ENCODE results near the gene TROAP.

TROAP gene

GRCh38 chr12:49301760-49302159, 21.3 kb upstream of the TROAP start:
- TF ChIP-seq, protein P1, sequence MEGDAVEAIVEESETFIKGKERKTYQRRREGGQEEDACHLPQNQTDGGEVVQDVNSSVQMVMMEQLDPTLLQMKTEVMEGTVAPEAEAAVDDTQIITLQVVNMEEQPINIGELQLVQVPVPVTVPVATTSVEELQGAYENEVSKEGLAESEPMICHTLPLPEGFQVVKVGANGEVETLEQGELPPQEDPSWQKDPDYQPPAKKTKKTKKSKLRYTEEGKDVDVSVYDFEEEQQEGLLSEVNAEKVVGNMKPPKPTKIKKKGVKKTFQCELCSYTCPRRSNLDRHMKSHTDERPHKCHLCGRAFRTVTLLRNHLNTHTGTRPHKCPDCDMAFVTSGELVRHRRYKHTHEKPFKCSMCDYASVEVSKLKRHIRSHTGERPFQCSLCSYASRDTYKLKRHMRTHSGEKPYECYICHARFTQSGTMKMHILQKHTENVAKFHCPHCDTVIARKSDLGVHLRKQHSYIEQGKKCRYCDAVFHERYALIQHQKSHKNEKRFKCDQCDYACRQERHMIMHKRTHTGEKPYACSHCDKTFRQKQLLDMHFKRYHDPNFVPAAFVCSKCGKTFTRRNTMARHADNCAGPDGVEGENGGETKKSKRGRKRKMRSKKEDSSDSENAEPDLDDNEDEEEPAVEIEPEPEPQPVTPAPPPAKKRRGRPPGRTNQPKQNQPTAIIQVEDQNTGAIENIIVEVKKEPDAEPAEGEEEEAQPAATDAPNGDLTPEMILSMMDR (IDR thresholded peaks at IDR 0.05; ENCODE audit: low read depth, low read length, poor library complexity, severe bottlenecking): no peak
- TF ChIP-seq EZH2phosphoT487 (IDR thresholded peaks at IDR 0.05; ENCODE audit: borderline replicate concordance, low read length): no peak
- H3K4me2 ChIP-seq (ENCODE audit: low read length): peak overlapping the region; percentile 36; the same call in 1 of the 2 replicates
- H3K27ac ChIP-seq (ENCODE audit: low read depth, low read length): no peak overlapping the region
- no peak overlapping the region for H3K4me3 ChIP-seq (ENCODE audit: low read length)
- H3K9me2 ChIP-seq (replicated peaks; ENCODE audit: control insufficient read depth, low read length): no peaks in the 10 kb centered on the region
- H3K79me2 ChIP-seq (ENCODE audit: control insufficient read depth, low read length): no peaks in the 10 kb centered on the region
- peaks cover 17% of the 10 kb centered on the region for H3K4me1 ChIP-seq (ENCODE audit: control insufficient read depth, low read length)
- no peaks in the 10 kb centered on the region for H3F3A ChIP-seq (ENCODE audit: control insufficient read depth, insufficient read depth)
- no peaks in the 10 kb centered on the region for H3K36me3 ChIP-seq (ENCODE audit: control insufficient read depth, low read length)
- H3K9me3 ChIP-seq (ENCODE audit: control insufficient read depth, insufficient read depth, low read length): no peaks in the 10 kb centered on the region
- no peaks in the 10 kb centered on the region for H4K20me1 ChIP-seq (ENCODE audit: control insufficient read depth, insufficient read depth, low read depth, low read length)
- peaks cover 21% of the 10 kb centered on the region for H3K27me3 ChIP-seq (ENCODE audit: control insufficient read depth, low read length)

DNA sequence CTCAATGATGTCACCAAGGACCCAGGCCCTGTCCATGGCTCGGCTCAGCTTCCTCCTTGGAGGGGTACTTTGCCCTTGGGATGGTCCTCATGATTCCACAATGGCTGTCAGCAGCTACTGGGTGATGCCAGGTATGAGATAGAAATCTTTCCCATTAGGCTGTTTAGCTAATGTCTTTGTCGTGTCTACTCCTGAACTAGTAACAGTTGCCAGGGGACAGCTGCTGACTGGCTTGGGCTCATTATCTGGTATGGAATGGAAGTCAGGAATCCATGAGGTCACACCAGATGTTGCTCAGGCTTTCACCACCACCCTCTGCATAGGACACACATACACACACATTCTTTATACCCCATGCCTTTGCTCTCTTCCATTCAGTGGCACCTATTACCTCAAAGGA, 18.9 kb upstream of the TROAP start:
- no peaks in the 10 kb centered on the region for H3K79me2 ChIP-seq (ENCODE audit: control insufficient read depth, low read length)
- no peak overlapping the region for H3K4me2 ChIP-seq (ENCODE audit: low read length)
- H3K4me1 ChIP-seq (ENCODE audit: control insufficient read depth, low read length): peaks cover 6% of the 10 kb centered on the region
- TF ChIP-seq EZH2phosphoT487 (IDR thresholded peaks at IDR 0.05; ENCODE audit: borderline replicate concordance, low read length): no peak
- TF ChIP-seq, protein P1 (IDR thresholded peaks at IDR 0.05; ENCODE audit: low read depth, low read length, poor library complexity, severe bottlenecking): no peak
- no peaks in the 10 kb centered on the region for H4K20me1 ChIP-seq (ENCODE audit: control insufficient read depth, insufficient read depth, low read depth, low read length)
- 0 out of 2 replicates have a peak, but pooled peaks cover 10% of the 10 kb centered on the region for H3K27me3 ChIP-seq (ENCODE audit: control insufficient read depth, low read length)
- H3F3A ChIP-seq (ENCODE audit: control insufficient read depth, insufficient read depth): no peaks in the 10 kb centered on the region
- no peaks in the 10 kb centered on the region for H3K9me3 ChIP-seq (ENCODE audit: control insufficient read depth, insufficient read depth, low read length)
- no peak overlapping the region for H3K4me3 ChIP-seq (ENCODE audit: low read length)
- no peaks in the 10 kb centered on the region for H3K36me3 ChIP-seq (ENCODE audit: control insufficient read depth, low read length)
- no peak overlapping the region for H3K27ac ChIP-seq (ENCODE audit: low read depth, low read length)
- no peaks in the 10 kb centered on the region for H3K9me2 ChIP-seq (replicated peaks; ENCODE audit: control insufficient read depth, low read length)

DNA sequence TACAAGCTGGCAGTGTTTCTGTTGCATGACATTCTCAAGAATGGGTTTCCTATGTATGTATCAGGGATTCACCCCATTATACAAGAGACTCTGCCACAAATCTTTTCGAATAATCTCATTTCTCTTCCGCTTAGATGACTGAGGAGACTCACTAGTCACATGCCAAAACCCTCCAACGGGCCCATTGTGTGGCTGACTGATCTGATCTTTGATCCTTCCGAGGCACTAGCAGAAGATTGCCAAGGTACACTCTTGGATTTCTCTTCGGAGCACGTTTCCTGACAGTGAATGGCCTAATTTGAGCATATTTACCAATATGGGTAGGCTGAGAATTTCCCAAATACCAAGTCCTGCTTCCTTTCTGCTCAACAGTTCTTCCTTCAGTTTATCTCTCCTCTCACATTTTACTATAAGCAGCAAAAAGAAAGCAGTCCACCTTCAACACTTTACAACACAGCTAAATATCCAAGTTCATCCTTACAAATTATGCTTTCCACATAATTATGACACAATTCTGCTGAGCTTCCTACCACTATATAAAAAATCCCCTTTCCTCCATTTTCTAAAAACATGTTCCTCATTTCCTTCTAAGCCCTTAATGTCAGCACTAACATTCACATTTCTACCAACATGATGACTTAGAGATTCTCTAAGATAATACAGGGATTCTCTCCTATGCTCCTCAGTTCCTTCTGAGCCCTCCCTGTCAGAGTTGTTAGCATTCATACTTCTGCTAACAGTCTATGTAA, 17.1 kb upstream of the TROAP start:
- Histone ChIP-seq H3K27me3 (ENCODE audit: control insufficient read depth, low read length) (0 out of 2 replicates have a peak, but pooled peaks cover 11% of the 10 kb centered on the region), H4K20me1 (ENCODE audit: control insufficient read depth, insufficient read depth, low read depth, low read length) (no peaks in the 10 kb centered on the region), H3F3A (ENCODE audit: control insufficient read depth, insufficient read depth) (no peaks in the 10 kb centered on the region), H3K27ac (ENCODE audit: low read depth, low read length) (no peak overlapping the region), H3K4me2 (ENCODE audit: low read length) (no peak overlapping the region), H3K36me3 (ENCODE audit: control insufficient read depth, low read length) (no peaks in the 10 kb centered on the region), H3K4me3 (ENCODE audit: low read length) (no peak overlapping the region), H3K9me3 (ENCODE audit: control insufficient read depth, insufficient read depth, low read length) (no peaks in the 10 kb centered on the region), H3K4me1 (ENCODE audit: control insufficient read depth, low read length) (peaks cover 6% of the 10 kb centered on the region), H3K9me2 (replicated peaks; ENCODE audit: control insufficient read depth, low read length) (no peaks in the 10 kb centered on the region), H3K79me2 (ENCODE audit: control insufficient read depth, low read length) (no peaks in the 10 kb centered on the region)
- no peak for TF ChIP-seq EZH2phosphoT487 (IDR thresholded peaks at IDR 0.05; ENCODE audit: borderline replicate concordance, low read length)
- TF ChIP-seq, protein P1 (IDR thresholded peaks at IDR 0.05; ENCODE audit: low read depth, low read length, poor library complexity, severe bottlenecking): no peak

Data from DOHH2 (cell line).